Activated naive CD8-positive, alpha-beta T cell treated with anti-CD3 and anti-CD28 coated beads for 36 hours (primary cell): ENCODE data around the gene MYCBPAP. TPM values are rescaled to one million over a fixed set of nuclear protein-coding genes. Genes with fewer than 3 reads are reported as not detected.

Experiments
- DNase-seq: peaks from one replicate; pipeline ENCODE4 v3.0.0; 2021
- H3K27ac Mint-ChIP-seq: one replicate; pipeline ENCODE4 v1.8.0; 2022; ENCODE audit warnings: mild to moderate bottlenecking, moderate library complexity, mixed read lengths
- H3K27me3 Mint-ChIP-seq: one replicate; pipeline ENCODE4 v1.8.0; 2022; ENCODE audit warnings: mild to moderate bottlenecking, mixed read lengths
- H3K36me3 Mint-ChIP-seq: one replicate; pipeline ENCODE4 v1.8.0; 2021; ENCODE audit warnings: mild to moderate bottlenecking, mixed read lengths
- H3K4me1 Mint-ChIP-seq: one replicate; pipeline ENCODE4 v1.8.0; 2021; ENCODE audit warnings: mixed read lengths
- H3K4me3 Mint-ChIP-seq: one replicate; pipeline ENCODE4 v1.8.0; 2022; ENCODE audit warnings: mild to moderate bottlenecking, moderate library complexity, mixed read lengths
- H3K9me3 Mint-ChIP-seq: one replicate; pipeline ENCODE4 v1.8.0; 2022; ENCODE audit warnings: mixed read lengths
- total RNA-seq, 2 experiments: library from RNA; stranded (reverse); gene quantifications; one replicate each; pipeline ENCODE4 v1.2.3, GENCODE V29; 2021

The MYCBPAP gene
- total RNA-seq, 2 experiments from 2014 or later, result 0.56 to 1.1 TPM

GRCh38 chr17:50478391-50479381 is 29.6 kb upstream of the MYCBPAP start, which contains the start of gene RSAD1:
Gene RSAD1, plus strand, starts transcription at chr17:50478860. Its CDS starts 25 bp downstream, at chr17:50478885.
- peak within 1 kb of the TSS; percentile 94 for H3K27ac Mint-ChIP-seq
- peaks cover 26% of the 10 kb centered on the region for H3K4me1 Mint-ChIP-seq
- no peaks in the 10 kb centered on the region for H3K9me3 Mint-ChIP-seq
- peaks cover 9% of the 10 kb centered on the region for H3K36me3 Mint-ChIP-seq
- DNase-seq, result peak; percentile 91
- H3K4me3 Mint-ChIP-seq, result peak within 1 kb of the TSS; percentile 92
- H3K27me3 Mint-ChIP-seq, result no peaks in the 10 kb centered on the region

GRCh38 chr17:50479522-50480141 is 28.6 kb upstream of the MYCBPAP start:
- Mint-ChIP-seq H3K9me3 (no peaks in the 10 kb centered on the region), H3K36me3 (peaks cover 9% of the 10 kb centered on the region), H3K27ac (peak overlapping the region; percentile 83), H3K4me3 (peak overlapping the region; percentile 92), H3K4me1 (peaks cover 26% of the 10 kb centered on the region), H3K27me3 (no peaks in the 10 kb centered on the region)
- peak; percentile 73 for DNase-seq

- peaks cover 11% of the 10 kb centered on the region for H3K36me3 Mint-ChIP-seq
- peak overlapping the region; percentile 92 for H3K4me3 Mint-ChIP-seq
- DNase-seq, result no peak
- peaks cover 26% of the 10 kb centered on the region for H3K4me1 Mint-ChIP-seq
- peak overlapping the region; percentile 83 for H3K27ac Mint-ChIP-seq
- no peaks in the 10 kb centered on the region for H3K9me3 Mint-ChIP-seq
- no peaks in the 10 kb centered on the region for H3K27me3 Mint-ChIP-seq
Observed at GRCh38 chr17:50480142-50480764, 28.0 kb upstream of the MYCBPAP start.

GRCh38 chr17:50480854-50481490 is 27.3 kb upstream of the MYCBPAP start:
- DNase-seq, result no peak
- Mint-ChIP-seq H3K4me1 (peaks cover 26% of the 10 kb centered on the region), H3K36me3 (peaks cover 16% of the 10 kb centered on the region), H3K9me3 (no peaks in the 10 kb centered on the region), H3K4me3 (no peak overlapping the region), H3K27me3 (no peaks in the 10 kb centered on the region), H3K27ac (peak overlapping the region; percentile 83)

GRCh38 chr17:50481648-50482047 is 26.6 kb upstream of the MYCBPAP start:
- no peak for DNase-seq
- no peak overlapping the region for H3K4me3 Mint-ChIP-seq
- H3K36me3 Mint-ChIP-seq, result peaks cover 17% of the 10 kb centered on the region
- no peaks in the 10 kb centered on the region for H3K27me3 Mint-ChIP-seq
- peaks cover 26% of the 10 kb centered on the region for H3K4me1 Mint-ChIP-seq
- no peaks in the 10 kb centered on the region for H3K9me3 Mint-ChIP-seq
- H3K27ac Mint-ChIP-seq, result no peak overlapping the region

- no peak overlapping the region for H3K4me3 Mint-ChIP-seq
Observed at GRCh38 chr17:50482110-50482509, 26.1 kb upstream of the MYCBPAP start.

DNA sequence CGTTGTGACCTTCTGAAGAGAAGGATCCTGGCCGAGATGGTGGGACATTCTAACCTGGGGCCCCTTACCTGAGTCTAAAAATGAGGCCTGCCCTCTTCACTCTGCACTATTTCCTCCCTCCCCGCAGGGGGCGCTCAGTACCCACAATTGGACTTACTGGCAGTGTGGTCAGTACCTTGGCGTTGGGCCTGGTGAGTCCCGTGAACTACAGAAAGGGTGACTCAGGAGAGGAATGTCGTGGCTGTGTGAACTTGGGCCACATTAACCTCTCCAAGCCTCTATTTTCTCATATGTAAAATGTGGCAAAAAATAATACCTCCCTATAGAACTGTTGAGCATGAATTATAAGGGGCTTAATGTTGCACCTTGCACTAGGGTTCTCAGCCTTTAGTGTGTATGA is 25.7 kb upstream of the MYCBPAP start:
- Mint-ChIP-seq H3K4me3 (no peak overlapping the region), H3K9me3 (no peaks in the 10 kb centered on the region), H3K4me1 (peaks cover 26% of the 10 kb centered on the region), H3K36me3 (peaks cover 17% of the 10 kb centered on the region), H3K27ac (peak overlapping the region; percentile 56), H3K27me3 (no peaks in the 10 kb centered on the region)
- DNase-seq, result peak; percentile 79

More at GRCh38 chr17:50482110-50482509, 26.1 kb upstream of the MYCBPAP start:
- Mint-ChIP-seq H3K36me3 (peaks cover 17% of the 10 kb centered on the region), H3K9me3 (no peaks in the 10 kb centered on the region), H3K27ac (no peak overlapping the region), H3K4me1 (peaks cover 26% of the 10 kb centered on the region), H3K27me3 (no peaks in the 10 kb centered on the region)
- DNase-seq, result no peak

DNA sequence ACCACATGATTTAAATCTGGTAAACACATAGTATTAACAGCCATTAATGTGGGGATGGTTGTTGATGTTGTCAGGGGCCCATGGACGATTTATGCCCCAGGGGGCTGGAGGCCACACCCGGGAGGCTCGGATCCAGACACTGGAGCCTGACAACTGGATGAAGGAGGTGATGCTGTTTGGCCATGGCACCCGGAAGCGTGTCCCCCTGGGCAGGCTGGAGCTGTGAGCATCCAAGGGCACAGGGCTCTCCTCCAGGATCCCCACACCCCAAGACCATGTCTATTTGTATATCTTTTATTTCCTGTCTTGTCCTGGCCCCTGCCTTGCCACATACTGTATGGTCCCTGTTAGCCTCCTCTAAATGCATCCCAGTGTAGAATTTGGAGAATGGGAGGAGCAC is 25.0 kb upstream of the MYCBPAP start:
- H3K36me3 Mint-ChIP-seq, result peaks cover 17% of the 10 kb centered on the region
- no peak for DNase-seq
- H3K27ac Mint-ChIP-seq, result no peak overlapping the region
- no peaks in the 10 kb centered on the region for H3K27me3 Mint-ChIP-seq
- H3K4me3 Mint-ChIP-seq, result no peak overlapping the region
- peaks cover 22% of the 10 kb centered on the region for H3K4me1 Mint-ChIP-seq
- H3K9me3 Mint-ChIP-seq, result no peaks in the 10 kb centered on the region

DNA sequence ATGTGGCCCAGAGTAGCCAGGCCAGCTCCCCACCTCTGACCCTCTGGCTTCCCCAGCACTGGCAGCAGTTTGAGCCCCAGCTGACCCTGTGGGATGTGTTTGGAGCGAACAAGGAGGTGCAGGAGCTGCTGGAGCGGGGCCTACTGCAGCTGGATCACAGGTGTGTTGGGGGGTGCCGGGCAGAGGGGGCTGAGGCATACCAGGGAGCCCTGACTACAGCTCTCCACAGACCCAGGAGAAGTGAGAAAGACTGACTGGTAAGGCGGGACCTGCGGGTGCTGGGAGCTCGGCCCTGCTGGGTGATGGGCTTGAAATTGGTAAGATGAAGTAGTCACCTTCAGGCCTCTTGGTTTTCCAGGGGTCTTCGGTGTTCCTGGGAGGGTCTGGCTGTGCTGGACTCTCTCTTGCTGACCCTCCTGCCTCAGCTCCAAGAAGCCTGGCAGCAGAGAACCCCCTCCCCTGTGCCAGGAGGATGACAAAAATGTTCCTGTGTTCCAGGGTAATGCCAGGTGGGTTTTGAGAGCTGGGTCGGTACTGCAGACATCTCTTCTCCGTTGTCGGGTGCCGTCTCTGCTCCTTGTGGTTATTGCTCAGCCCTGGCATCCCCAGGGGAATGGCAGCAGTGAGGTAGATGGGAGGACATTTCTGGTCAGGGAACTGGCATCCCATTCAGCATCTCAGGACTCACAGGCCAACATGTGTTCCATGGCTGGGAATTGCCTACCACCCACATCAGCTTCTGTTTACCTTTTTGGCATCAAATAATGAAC is 23.7 kb upstream of the MYCBPAP start:
- peaks cover 16% of the 10 kb centered on the region for H3K36me3 Mint-ChIP-seq
- H3K27ac Mint-ChIP-seq, result no peak overlapping the region
- no peak for DNase-seq
- H3K4me3 Mint-ChIP-seq, result no peak overlapping the region
- H3K9me3 Mint-ChIP-seq, result no peaks in the 10 kb centered on the region
- H3K27me3 Mint-ChIP-seq, result no peaks in the 10 kb centered on the region
- H3K4me1 Mint-ChIP-seq, result peaks cover 19% of the 10 kb centered on the region

DNA sequence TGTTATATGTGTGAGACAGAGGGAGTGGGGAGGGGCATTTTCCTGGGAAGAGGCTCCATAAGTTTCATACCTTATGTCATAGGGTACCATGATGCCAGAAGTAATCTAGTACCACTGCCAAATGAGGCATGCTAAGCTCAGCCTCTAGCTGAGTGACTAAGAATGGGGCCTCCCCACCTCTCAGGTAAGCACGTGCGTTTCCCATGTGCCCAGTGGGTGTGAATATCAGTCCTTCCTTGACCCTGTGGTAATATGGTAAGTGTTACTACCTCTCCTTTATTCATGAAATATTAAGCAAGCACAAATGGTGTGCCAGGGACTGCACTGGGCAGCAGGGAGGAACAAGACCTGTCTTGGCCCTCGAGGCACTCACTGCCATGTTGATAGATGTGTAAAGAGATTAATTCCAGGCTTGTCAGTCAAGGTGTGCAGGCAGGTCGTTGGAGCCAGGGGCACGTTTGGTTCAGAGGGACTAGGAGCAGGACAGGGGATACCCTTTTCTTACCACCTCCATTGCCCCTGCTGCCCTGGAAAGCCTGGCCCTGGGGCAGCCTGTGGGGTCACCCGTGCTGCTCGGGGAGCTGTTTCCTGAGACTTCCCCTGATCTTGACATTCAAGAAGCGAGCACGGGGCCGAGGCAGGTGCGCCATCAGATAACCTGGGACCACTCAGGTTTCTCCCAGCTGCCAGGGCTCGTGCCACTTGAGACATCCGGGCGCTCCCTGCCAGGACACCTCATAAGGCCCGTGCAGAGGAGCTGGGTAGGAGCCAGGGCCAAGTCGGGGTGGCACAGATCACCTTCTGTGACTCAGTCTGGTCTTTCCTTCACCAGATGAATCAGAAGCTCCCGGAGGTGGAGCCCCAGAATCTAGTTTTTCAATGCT is 20.8 kb upstream of the MYCBPAP start:
- no peak for DNase-seq
- Mint-ChIP-seq H3K27ac (no peak overlapping the region), H3K9me3 (no peaks in the 10 kb centered on the region), H3K4me1 (peaks cover 3% of the 10 kb centered on the region), H3K36me3 (peaks cover 11% of the 10 kb centered on the region), H3K27me3 (no peaks in the 10 kb centered on the region), H3K4me3 (no peak overlapping the region)

DNA sequence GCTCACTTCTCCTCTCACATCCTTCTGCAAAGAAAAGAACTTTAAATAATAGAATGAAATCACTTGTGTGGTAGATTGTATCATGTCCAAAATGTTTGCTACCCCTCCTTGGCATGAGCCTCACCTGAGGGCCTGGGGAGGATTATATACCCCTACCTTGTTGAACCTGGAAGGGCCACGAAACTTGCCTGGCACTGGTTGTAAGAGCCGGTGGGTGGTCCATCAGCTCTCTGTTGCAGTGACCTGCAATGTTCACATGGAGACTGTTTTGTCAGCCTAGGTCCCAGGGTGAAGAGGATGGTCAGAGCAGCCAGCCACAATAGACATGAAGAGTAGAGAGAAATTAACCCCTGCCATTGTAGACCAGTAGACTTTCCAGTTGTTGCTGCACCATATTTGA is 19.4 kb upstream of the MYCBPAP start:
- no peak for DNase-seq
- H3K4me1 Mint-ChIP-seq, result no peaks in the 10 kb centered on the region
- H3K4me3 Mint-ChIP-seq, result no peak overlapping the region
- no peaks in the 10 kb centered on the region for H3K9me3 Mint-ChIP-seq
- H3K27ac Mint-ChIP-seq, result peak overlapping the region; percentile 53
- peaks cover 8% of the 10 kb centered on the region for H3K36me3 Mint-ChIP-seq
- H3K27me3 Mint-ChIP-seq, result no peaks in the 10 kb centered on the region

- no peak for DNase-seq
- Mint-ChIP-seq H3K4me1 (no peaks in the 10 kb centered on the region), H3K9me3 (no peaks in the 10 kb centered on the region), H3K27me3 (no peaks in the 10 kb centered on the region), H3K27ac (no peak overlapping the region), H3K4me3 (no peak overlapping the region), H3K36me3 (no peaks in the 10 kb centered on the region)
Observed at GRCh38 chr17:50491505-50491904, 16.7 kb upstream of the MYCBPAP start.

- Mint-ChIP-seq H3K27me3 (no peaks in the 10 kb centered on the region), H3K27ac (no peak overlapping the region)
- no peak for DNase-seq
Observed at GRCh38 chr17:50492214-50492613, 16.0 kb upstream of the MYCBPAP start.

More at GRCh38 chr17:50492214-50492613, 16.0 kb upstream of the MYCBPAP start:
- Mint-ChIP-seq H3K4me3 (no peak overlapping the region), H3K9me3 (no peaks in the 10 kb centered on the region), H3K36me3 (no peaks in the 10 kb centered on the region), H3K4me1 (no peaks in the 10 kb centered on the region)
